SK-N-SH (cell line): ENCODE results near the gene COBL.

Source experiments
- ELF1 ChIP-seq: IDR thresholded peaks from 2 replicates; pipeline ENCODE4 v1.4.0; 2012
- FOXM1 ChIP-seq: IDR thresholded peaks from 2 replicates; pipeline ENCODE4 v1.4.0; 2012; ENCODE audit warnings: low read depth, mild to moderate bottlenecking
- GABPA ChIP-seq: IDR thresholded peaks from 2 replicates; pipeline ENCODE4 v1.4.0; 2012; ENCODE audit warnings: low read depth, mild to moderate bottlenecking
- JUND ChIP-seq: IDR thresholded peaks from 2 replicates; pipeline ENCODE4 v1.4.0; 2012
- NFIC ChIP-seq: IDR thresholded peaks from 2 replicates; pipeline ENCODE4 v1.4.0; 2012; ENCODE audit warnings: borderline replicate concordance
- POLR2AphosphoS5 ChIP-seq: IDR thresholded peaks from 2 replicates; pipeline ENCODE4 v1.6.1; 2012; ENCODE audit warnings: low read depth, low read length
- TCF12 ChIP-seq: IDR thresholded peaks from 2 replicates; pipeline ENCODE4 v1.4.0; 2012
- TEAD4 ChIP-seq: IDR thresholded peaks from 2 replicates; pipeline ENCODE4 v1.4.0; 2012; ENCODE audit warnings: mild to moderate bottlenecking, borderline replicate concordance; ENCODE audit not compliant: insufficient read depth
- YY1 ChIP-seq: IDR thresholded peaks from 2 replicates; pipeline ENCODE4 v1.4.0; 2012; ENCODE audit warnings: low read depth, mild to moderate bottlenecking
- TF ChIP-seq, protein P1 (sequence below): IDR thresholded peaks from 2 replicates; pipeline ENCODE4; 2012
- TF ChIP-seq, protein P2 (sequence below): fragments of 200-600 bp; sonication (generic); IDR thresholded peaks from 2 replicates; pipeline ENCODE4 v1.6.1; 2017; ENCODE audit warnings: antibody characterized with exemption, mild to moderate bottlenecking, moderate library complexity
- TF ChIP-seq, protein P3 (sequence below): fragments of 150-350 bp; IDR thresholded peaks from 2 replicates; pipeline ENCODE4 v1.6.1; 2017; ENCODE audit warnings: antibody characterized with exemption, low read length, low read depth, borderline replicate concordance
- TF ChIP-seq, protein P4 (sequence below): IDR thresholded peaks from 2 replicates; pipeline ENCODE4 v1.6.1; 2012; ENCODE audit warnings: mild to moderate bottlenecking, low read depth, low read length, moderate library complexity

DNA sequence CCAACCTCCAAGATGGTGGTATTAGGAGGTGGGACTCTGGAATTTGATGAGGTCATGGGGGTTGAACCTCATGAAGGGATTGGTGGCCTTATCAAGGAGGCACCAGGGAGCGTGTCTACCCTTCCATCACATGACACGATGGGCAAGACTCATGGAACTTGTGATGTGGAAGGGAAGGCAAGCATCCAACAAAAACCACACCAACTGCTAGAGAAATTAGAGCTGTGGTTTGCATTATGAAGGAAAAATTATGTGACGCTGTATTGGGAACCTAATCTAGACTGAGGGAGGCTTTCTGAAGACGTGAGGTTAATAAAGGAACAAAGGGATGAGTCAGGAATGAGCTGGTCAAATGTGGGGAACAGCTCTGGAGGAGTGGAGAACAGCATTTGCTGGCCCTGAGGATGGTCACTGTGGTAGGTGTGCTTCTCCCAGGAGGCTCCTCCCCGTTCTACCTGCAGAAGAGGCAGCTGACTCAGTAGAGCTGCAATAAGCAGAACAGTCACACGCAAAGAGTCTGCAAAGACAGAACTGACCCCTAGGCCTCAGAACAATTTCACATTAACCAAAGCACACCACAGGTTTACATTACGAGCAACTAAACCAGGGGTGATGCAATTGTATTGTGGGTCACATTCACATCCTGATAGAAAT is 297.3 kb downstream of the COBL start:
- no peak for TF ChIP-seq TEAD4
- TF ChIP-seq, protein P1, sequence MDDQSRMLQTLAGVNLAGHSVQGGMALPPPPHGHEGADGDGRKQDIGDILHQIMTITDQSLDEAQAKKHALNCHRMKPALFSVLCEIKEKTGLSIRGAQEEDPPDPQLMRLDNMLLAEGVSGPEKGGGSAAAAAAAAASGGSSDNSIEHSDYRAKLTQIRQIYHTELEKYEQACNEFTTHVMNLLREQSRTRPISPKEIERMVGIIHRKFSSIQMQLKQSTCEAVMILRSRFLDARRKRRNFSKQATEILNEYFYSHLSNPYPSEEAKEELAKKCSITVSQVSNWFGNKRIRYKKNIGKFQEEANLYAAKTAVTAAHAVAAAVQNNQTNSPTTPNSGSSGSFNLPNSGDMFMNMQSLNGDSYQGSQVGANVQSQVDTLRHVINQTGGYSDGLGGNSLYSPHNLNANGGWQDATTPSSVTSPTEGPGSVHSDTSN: no peak
- no peak for TF ChIP-seq GABPA
- TF ChIP-seq, protein P2, sequence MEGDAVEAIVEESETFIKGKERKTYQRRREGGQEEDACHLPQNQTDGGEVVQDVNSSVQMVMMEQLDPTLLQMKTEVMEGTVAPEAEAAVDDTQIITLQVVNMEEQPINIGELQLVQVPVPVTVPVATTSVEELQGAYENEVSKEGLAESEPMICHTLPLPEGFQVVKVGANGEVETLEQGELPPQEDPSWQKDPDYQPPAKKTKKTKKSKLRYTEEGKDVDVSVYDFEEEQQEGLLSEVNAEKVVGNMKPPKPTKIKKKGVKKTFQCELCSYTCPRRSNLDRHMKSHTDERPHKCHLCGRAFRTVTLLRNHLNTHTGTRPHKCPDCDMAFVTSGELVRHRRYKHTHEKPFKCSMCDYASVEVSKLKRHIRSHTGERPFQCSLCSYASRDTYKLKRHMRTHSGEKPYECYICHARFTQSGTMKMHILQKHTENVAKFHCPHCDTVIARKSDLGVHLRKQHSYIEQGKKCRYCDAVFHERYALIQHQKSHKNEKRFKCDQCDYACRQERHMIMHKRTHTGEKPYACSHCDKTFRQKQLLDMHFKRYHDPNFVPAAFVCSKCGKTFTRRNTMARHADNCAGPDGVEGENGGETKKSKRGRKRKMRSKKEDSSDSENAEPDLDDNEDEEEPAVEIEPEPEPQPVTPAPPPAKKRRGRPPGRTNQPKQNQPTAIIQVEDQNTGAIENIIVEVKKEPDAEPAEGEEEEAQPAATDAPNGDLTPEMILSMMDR: no peak
- no peak for TF ChIP-seq JUND
- no peak for TF ChIP-seq ELF1
- no peak for TF ChIP-seq FOXM1
- no peak for TF ChIP-seq TCF12
- no peak for TF ChIP-seq NFIC
- TF ChIP-seq YY1: no peak
- TF ChIP-seq, protein P3, sequence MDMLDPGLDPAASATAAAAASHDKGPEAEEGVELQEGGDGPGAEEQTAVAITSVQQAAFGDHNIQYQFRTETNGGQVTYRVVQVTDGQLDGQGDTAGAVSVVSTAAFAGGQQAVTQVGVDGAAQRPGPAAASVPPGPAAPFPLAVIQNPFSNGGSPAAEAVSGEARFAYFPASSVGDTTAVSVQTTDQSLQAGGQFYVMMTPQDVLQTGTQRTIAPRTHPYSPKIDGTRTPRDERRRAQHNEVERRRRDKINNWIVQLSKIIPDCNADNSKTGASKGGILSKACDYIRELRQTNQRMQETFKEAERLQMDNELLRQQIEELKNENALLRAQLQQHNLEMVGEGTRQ: no peak
- TF ChIP-seq, protein P4, sequence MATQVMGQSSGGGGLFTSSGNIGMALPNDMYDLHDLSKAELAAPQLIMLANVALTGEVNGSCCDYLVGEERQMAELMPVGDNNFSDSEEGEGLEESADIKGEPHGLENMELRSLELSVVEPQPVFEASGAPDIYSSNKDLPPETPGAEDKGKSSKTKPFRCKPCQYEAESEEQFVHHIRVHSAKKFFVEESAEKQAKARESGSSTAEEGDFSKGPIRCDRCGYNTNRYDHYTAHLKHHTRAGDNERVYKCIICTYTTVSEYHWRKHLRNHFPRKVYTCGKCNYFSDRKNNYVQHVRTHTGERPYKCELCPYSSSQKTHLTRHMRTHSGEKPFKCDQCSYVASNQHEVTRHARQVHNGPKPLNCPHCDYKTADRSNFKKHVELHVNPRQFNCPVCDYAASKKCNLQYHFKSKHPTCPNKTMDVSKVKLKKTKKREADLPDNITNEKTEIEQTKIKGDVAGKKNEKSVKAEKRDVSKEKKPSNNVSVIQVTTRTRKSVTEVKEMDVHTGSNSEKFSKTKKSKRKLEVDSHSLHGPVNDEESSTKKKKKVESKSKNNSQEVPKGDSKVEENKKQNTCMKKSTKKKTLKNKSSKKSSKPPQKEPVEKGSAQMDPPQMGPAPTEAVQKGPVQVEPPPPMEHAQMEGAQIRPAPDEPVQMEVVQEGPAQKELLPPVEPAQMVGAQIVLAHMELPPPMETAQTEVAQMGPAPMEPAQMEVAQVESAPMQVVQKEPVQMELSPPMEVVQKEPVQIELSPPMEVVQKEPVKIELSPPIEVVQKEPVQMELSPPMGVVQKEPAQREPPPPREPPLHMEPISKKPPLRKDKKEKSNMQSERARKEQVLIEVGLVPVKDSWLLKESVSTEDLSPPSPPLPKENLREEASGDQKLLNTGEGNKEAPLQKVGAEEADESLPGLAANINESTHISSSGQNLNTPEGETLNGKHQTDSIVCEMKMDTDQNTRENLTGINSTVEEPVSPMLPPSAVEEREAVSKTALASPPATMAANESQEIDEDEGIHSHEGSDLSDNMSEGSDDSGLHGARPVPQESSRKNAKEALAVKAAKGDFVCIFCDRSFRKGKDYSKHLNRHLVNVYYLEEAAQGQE: no peak
- no peak for TF ChIP-seq POLR2AphosphoS5
